Activated CD8-positive, alpha-beta memory T cell treated with anti-CD3 and anti-CD28 coated beads for 4 hours (primary cell): ENCODE results near the gene TGM5.
"Not testable (repeated sequence)": the region's sequence is repeated elsewhere in the genome, so short reads cannot be mapped to it uniquely, and the experiment has no call there.

Source experiments
- DNase-seq, 2 donors: peaks; one replicate each; pipeline ENCODE4 v3.0.0-alpha.2; 2020; ENCODE audit warnings: low read depth in 2 of 2

Gene TGM5

DNA sequence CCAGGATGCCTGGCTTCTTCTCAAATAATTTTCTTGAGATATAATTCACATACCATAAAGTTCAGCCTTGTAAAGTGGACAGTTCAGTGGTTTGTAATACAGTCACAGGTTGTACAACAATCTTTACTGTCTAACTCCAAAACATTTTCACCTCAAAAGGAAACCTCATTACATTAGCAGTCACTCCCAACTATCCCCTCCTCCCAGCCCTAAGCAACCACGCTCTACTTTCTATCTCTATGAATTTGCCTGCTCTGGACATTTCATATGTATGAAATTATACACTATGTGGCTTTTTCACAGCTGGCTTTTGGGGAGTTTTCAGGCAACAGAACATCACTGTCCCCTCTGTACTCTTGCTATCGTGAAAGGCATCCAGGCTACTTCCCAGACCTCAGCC is 17.5 kb downstream of the TGM5 start:
- DNase-seq, result no peak

- no peak for DNase-seq
These were observed 20.4 kb downstream of the TGM5 start for GRCh38 chr15:43246261-43246774.

DNA sequence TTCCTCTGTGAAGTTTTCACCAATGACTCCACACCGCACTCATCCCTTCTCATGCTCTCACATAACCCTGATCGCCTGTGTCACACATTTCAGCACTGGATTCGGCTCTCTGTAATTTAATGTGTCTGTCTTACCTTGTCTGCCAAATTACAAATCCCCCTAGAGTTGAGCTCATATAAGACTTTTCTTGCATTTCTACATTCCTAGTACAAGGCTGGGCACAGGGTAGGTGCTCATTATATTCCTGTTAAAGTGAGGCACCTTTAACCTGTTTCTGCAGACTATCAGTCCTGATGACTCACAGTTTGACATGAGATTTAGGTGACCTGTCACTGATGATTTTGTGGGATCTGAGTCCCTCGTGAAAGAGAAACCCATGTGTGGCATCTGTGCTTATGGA is 22.6 kb downstream of the TGM5 start:
- no peak for DNase-seq

DNA sequence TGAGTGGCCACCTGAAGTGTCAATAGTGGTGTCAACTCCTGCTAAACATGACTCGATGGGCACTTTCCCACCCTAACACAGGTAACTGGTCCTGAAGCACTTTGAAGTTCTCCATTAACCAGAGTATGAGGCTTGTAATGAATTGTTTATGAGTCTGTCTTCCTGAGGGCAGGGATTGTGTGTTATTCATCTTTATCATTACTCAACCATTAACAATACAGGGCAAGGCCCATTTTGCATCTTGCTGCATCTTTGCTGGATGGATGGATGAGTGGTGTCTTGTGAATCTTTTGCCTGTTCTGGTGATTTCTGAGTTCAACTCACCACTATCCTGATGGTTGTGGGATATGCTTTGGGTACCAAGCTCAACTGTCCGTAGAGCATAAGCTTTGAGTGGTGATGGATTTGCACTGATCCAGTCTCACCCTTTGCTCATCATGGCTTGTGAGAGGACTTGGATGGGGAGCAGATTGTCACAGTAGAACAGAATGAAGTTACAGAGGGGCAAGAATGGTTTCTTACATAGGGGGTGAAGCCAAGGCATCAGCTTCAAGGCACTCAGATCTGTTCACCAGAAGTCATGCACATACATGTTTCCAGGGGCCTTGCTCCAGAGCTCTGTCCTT is 23.6 kb downstream of the TGM5 start:
- no peak for DNase-seq

GRCh38 chr15:43242616-43243015 is 24.1 kb downstream of the TGM5 start:
- no peak for DNase-seq

DNA sequence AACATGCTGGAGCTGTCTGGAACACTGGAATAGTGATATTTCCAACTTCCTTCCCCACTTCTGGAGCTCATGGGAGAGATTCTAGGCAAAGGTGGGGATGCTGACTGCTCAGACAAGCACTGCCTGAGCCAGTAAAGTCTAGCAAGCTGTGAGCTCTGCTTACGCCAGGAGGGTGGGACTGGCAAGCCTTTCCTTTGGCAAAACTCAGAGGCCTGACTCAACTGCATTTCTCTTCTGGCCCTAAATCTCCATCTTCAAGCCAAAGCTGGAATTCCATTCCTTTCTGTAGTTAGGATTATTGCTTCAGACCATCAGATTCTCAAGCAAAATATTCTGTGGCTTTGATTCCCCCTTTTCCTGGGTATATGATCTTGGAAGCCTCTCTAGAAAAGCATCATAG is 25.6 kb downstream of the TGM5 start:
- no peak for DNase-seq

DNA sequence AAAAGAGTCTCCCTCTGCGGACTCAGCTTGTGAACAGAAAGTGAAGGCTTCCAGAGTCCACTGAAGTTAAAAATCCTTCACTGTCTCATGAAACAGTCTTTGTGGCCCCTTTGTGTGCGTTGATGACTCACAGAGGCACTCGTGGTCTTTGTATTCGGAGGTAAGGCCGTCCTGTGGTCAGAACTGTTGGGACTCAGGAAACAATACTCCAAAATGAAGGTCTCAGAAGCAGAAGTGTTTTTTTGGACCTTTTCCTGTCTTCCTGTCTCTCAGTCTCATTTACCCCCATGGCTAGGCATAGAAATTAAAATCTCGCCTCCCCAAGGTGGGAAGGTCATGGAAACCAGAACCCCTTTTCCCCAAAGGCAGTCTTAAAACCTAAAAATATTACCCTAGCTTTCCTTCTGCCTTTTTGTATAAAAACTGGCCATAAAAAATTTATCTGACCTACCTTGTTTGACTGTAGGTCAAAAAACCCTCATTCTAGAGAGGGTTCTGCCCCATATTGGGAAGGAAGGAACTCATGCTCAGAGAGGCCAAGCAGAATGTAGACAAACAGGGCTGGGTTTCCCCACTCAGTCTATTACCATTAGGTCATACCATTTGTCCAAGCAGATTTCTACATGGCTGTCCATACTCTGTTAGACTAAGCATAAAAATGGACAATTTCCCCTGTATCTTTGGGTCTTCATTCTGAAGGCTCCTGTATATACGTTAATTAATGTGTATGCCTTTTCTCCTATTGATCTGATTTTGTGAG is 26.8 kb downstream of the TGM5 start:
- no peak for DNase-seq

DNA sequence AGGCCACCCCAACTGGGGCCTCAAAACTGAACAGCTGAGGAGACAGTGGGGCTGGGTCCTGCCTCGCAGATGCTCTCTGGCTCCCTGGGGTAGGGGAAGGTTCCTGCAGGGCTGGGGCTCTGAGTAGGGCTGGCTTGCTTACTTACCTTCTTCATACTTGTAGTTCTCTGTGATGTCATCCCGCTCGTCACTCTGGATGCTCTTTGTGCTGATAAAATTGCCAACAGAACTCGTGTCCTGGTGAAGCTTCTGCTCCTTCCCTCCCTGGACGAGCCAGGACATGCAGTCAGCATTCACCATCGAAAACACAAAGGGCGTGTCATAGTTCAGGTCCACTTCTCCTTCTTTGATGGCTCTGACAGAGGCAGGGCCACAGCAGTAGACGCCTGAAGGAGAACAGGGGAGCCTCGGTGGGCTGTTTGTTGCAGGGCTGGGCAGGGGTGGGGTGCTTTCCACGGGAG is 28.0 kb downstream of the TGM5 start:
- no peak for DNase-seq

DNA sequence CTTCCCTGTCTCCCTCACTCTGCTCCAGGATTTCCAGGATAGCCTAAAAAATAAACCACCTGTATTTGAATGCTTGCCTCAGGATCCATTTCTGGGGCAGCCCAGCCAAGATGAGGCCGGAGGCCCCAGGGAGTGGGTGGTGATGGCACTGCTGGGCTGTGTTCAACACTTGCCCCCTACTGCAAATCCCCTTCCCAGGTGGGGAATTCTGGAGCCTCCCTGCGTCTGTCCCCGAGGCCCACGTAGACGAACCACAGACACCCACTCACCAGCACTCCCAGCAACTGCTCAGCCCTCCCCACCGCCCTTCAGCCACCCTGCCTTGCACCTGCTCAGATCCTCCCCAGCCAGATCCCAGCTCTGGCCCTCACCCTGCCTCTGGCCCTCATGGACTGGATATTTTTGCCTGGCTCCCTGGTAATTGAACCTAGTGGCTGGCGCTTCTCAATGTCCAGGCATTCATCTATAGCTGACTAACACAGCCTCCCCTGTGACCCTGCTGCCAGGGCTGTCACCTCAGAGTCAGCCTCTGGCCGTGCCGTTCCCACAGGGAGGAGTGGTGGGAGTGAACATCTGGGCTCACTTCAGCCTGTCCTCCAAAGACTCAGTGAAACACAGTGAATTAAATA is 28.8 kb downstream of the TGM5 start:
- no peak for DNase-seq

DNA sequence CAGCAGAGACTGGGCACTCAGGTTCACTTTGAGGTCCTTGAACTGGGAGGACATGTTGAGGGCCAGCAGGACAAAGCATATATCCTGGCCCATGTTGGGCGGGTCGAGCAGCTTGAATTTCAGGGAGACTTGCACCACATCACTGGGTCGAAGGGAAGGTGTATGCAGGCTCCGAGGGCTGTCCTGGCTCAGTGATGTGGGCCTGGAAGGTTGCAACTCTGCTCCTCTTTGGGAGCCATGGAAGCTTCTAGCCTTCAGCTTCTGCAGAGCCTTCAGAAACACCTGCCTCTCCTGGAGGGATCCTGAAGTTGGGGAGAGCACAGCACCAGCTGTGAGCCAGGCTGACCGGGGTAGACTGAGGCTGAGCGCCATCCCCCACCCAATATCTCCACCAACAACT is 31.2 kb downstream of the TGM5 start:
- no peak for DNase-seq

DNA sequence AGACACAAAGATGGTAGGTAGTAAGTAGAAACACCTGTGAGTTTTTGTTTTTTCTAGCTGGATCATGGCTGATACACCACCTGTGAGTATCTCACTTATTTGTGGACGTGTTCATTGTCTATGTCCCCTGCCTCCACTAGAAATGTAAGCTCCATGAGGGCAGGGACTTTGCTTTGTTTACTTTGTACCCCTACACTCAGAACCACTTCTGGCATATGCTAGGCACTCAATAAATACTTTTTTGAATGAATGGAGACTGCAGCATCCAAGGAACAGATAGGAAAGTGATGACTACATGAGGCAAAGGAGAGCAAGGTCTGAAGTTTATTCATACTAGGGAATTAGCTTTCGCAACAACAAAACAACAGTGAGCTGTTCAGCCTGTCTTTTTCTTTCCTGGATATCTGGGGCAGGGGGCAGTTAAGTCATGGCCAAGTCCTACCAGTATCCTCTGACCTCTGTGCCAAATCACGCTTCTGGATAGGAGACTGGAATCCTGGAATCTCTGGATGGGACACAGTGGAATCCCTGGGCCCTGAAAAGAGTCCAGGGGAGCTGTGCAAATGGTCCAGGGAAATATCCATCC is 34.3 kb downstream of the TGM5 start:
- no peak for DNase-seq

DNA sequence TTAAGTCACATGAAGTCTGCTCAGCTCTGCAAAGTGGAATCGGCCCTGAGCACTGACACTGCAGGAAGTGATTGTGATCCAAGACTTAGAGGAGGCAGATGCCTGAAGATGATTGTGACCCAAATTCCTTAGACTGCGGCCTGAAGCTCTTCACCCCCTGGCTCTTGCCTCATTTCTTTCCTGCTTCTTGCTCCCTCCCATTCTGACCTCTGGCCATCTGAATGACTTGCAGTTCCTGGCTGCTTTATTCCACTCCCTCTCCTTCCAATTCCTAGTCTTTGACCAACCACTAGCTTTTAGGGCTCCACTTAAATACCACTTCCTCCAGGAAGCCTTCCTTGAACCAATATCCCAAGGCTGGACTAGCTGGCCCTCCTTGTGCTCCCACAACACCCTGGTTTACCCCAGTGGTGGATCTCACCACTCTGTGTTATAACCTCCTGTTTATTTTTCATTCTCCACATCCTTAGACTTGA is 36.0 kb downstream of the TGM5 start:
- DNase-seq, result no peak

DNA sequence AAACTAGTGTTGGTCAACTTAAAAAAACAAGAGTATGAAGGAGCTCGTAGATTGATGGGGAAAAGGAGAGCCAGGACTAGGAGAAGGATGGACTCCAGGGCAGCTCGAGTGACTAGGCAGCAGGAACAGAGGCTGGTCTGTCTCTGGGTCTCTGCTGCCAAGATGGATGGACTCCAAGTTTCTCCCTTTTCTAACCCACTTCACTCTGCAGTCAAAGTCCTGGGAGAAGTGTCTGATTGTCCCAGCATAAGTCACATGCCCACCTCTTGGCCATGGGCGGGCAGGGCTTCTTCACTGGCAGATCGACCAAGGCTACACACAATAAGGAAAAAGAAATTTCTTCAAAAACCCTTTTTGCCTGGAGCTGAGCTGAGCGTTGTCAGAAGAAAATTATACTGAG is 36.8 kb downstream of the TGM5 start:
- DNase-seq, result no peak

GRCh38 chr15:43226436-43227305 is 40.1 kb downstream of the TGM5 start:
- DNase-seq, result no peak

DNA sequence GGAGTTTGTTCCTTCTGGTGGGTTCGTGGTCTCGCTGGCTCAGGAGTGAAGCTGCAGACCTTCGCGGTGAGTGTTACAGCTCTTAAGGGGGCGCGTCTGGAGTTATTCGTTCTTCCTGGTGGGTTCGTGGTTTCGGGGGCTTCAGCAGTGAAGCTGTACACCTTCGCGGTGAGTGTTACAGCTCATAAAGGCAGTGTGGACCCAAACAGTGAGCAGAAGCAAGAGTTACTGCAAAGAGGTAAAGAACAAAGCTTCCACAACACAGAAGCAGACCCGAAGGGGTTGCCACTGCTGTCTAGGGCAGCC is 40.8 kb downstream of the TGM5 start:
- DNase-seq, result not testable (repeated sequence)

DNA sequence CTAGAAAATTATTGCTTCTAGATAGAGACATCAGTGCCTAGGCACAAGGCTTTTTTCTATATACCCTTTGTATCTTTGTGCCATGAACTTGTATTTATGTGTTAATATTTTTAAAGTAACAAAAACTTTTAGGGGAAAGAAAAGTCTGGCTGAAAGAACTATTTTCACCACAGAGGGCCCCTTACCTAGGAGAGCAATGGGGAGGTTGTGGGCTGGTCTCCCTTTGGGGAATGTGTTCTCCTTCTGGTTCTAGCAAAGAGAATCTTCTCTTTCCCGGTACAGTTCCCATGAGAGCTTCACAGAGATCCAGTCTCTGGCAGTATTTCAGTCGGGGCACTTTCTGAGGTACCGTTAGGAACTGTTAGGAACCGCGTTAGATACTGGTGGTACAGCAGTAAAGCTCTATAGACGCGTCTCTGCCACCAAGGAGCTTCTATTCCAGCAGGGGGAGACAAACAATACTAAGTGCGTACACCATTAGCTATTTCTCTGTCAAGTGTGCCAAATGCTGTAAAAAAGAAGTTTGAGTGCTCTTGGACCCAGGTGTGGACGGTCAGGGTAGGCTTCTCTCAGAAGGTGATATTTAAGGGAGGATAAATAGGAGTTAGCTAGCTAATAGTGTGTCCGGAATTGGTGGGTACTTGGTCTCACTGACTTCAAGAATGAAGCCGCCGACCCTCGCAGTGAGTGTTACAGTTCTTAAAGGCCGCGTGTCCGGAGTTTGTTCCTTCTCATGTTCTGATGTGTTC is 41.4 kb downstream of the TGM5 start:
- DNase-seq, result no peak

- DNase-seq, result no peak
These were observed 45.3 kb downstream of the TGM5 start for GRCh38 chr15:43221422-43221821.

DNA sequence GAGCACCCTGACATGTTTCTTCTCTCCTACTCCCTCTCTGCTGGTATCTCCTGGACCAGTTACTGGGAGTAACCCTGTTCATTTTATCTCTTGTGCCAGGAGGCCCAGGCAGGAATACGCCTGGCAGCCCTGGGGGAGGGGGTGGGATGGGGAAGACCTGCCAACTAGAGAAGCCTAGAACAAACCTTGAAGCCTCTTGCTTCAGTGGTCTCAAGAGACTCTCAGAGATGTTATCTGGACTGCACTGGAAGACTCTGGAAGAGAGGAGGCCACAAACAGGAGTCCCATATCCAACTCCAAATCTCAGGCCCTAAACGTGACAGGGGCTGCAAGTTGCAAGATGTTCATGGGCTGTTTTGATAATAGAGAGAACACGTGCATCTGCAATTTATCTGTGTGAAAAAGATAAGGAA is 45.7 kb downstream of the TGM5 start, which contains the start of gene EPB42:
EPB42 (minus strand) TSS at position 28 of the 413 bp plus-strand sequence. CDS start 193 bp downstream, outside the sequence.
- DNase-seq, result no peak

DNA sequence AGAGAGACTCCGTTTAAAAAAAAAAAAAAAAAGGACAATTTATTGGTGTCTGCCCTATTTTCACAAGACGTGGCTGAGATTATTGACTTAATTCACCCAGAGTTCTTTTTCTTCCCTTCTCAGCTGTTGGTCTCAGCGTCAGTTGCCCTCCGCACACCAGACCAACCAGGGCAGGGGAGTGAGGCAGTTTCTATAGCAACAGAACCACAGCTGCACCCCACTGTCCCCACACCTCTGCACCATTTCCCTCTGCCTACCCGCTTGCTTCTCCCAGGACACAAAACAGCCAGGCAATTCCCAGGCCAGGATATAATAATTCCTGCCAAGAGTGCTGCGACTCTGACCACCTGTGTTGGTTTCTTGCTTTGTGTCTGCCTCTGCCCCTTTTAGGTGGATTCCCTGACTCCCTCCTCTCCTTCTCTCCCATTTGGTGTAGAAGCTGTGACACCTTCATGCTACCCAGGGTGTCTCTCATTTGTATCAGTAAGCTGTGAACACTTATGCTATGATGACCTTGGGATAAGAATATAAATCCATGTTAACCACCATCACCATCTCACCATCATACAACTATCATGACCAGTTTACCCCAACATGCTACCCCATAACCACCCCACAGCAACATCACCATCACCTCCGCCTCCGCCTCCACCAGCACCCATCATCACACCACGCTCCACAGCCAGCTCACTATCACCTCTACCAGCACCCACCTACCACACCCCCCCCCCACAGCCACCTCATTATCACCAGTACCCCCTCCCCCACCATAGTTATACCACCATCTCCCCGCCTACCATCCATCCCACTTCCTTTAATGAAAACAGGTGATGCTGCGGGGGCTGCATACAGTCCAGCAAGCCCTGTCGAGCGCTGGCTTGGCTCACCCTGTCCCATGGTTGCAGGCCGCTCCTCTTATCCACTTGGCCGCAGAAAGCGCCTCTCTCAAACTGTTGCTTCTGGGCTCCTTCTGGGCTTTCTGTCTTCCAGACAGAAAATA is 46.5 kb downstream of the TGM5 start:
- no peak for DNase-seq
